Inflammatory macrophage (primary cell): ENCODE data around the gene MLPH.

ENCODE experiments used
- DNase-seq, 2 donors: peaks; one replicate each; pipeline ENCODE4 v3.0.0-alpha.2; 2020 to 2022

Gene MLPH

GRCh38 chr2:237546040-237546875 is 59.2 kb downstream of the MLPH start:
- DNase-seq, result no peak

- DNase-seq, result no peak
Observed at GRCh38 chr2:237546876-237547395, 59.9 kb downstream of the MLPH start.

GRCh38 chr2:237547841-237548416 is 60.9 kb downstream of the MLPH start:
- no peak for DNase-seq

GRCh38 chr2:237549216-237549615 is 62.2 kb downstream of the MLPH start:
- DNase-seq, result no peak

GRCh38 chr2:237549643-237550415 is 62.8 kb downstream of the MLPH start:
- DNase-seq, result no peak

GRCh38 chr2:237551071-237551574 is 64.1 kb downstream of the MLPH start:
- no peak for DNase-seq

- DNase-seq, result no peak
Observed at GRCh38 chr2:237552908-237553307, 65.9 kb downstream of the MLPH start.

- no peak for DNase-seq
Observed at GRCh38 chr2:237553948-237554347, 66.9 kb downstream of the MLPH start.

- DNase-seq, result no peak
Observed at GRCh38 chr2:237555560-237555959, 68.5 kb downstream of the MLPH start.

- no peak for DNase-seq
Observed at GRCh38 chr2:237556773-237557632, 70.0 kb downstream of the MLPH start.

GRCh38 chr2:237557633-237558015 is 70.6 kb downstream of the MLPH start:
- no peak for DNase-seq

- DNase-seq, result peak; percentile 5 to 12
Observed at GRCh38 chr2:237558961-237559641, 72.0 kb downstream of the MLPH start.

GRCh38 chr2:237561221-237561620 is 74.2 kb downstream of the MLPH start:
- DNase-seq, result no peak

- no peak for DNase-seq
Observed at GRCh38 chr2:237563816-237564215, 76.8 kb downstream of the MLPH start.

GRCh38 chr2:237564526-237565131 is 77.6 kb downstream of the MLPH start:
- DNase-seq, result no peak

GRCh38 chr2:237565974-237566373 is 78.9 kb downstream of the MLPH start:
- no peak for DNase-seq

GRCh38 chr2:237566401-237567235 is 79.6 kb downstream of the MLPH start, which contains the start of gene PRLH:
PRLH (plus strand) TSS chr2:237566574; CDS start chr2:237566574, 0 bp downstream.
- peak in 1 of 2 donors; percentile 14 for DNase-seq

GRCh38 chr2:237567276-237568029 is 80.4 kb downstream of the MLPH start:
- no peak for DNase-seq

GRCh38 chr2:237568121-237568660 is 81.1 kb downstream of the MLPH start:
- DNase-seq, result no peak
